Heart left ventricle (tissue), 16 donors: ENCODE results near the gene SULF2. TPM values are rescaled to one million over a fixed set of nuclear protein-coding genes. Genes with fewer than 3 reads are reported as not detected.

Experiments used
- ATAC-seq, 4 donors: fragments of 200-7000 bp; cut with Tn5 transposase; one replicate each; pipeline ENCODE4 v1.9.1; 2020 to 2022; ENCODE audit warnings: moderate library complexity in 4 of 4, mild to moderate bottlenecking in 3 of 4, moderate number of reproducible peaks in 1 of 4
- DNase-seq, 5 donors: peaks; one replicate each; pipeline ENCODE4 v3.0.0-alpha.2; 2020
- H3K27ac ChIP-seq, 12 donors: fragments of 200-600 bp; sonication (generic) in 4 of 12; one replicate each; pipeline versions ENCODE4 v1.5.0 to v1.8.0; 2016 to 2022; ENCODE audit warnings: mild to moderate bottlenecking in 2 of 12
- H3K27me3 ChIP-seq, 9 donors: fragments of 200-600 bp; sonication (generic) in 2 of 9; one replicate each; pipeline versions ENCODE4 v1.5.1 to v1.8.0; 2016 to 2022; ENCODE audit warnings: mild to moderate bottlenecking in 3 of 9
- H3K36me3 ChIP-seq, 9 donors: fragments of 200-600 bp; sonication (generic) in 2 of 9; one replicate each; pipeline versions ENCODE4 v1.5.0 to v1.8.0; 2018 to 2022; ENCODE audit warnings: mild to moderate bottlenecking in 2 of 9
- H3K4me1 ChIP-seq, 12 donors: fragments of 200-600 bp; sonication (generic) in 4 of 12; one replicate each; pipeline versions ENCODE4 v1.5.0 to v1.8.0; 2016 to 2022; ENCODE audit warnings: mild to moderate bottlenecking in 3 of 12
- H3K4me3 ChIP-seq, 12 donors: fragments of 200-600 bp; sonication (generic) in 4 of 12; one replicate each; pipeline versions ENCODE4 v1.5.0 to v1.8.0; 2017 to 2022; ENCODE audit warnings: mild to moderate bottlenecking in 9 of 12, moderate library complexity in 4 of 12
- H3K9me3 ChIP-seq, 12 donors: fragments of 200-600 bp; sonication (generic) in 4 of 12; one replicate each; pipeline versions ENCODE4 v1.5.0 to v1.8.0; 2016 to 2022; ENCODE audit warnings: mild to moderate bottlenecking in 1 of 12
- CTCF ChIP-seq, 12 donors: fragments of 200-600 bp; sonication (generic) in 4 of 12; IDR thresholded peaks; one replicate each; pipeline versions ENCODE4 v1.5.0 to v1.8.0; 2018 to 2022; ENCODE audit warnings: antibody characterized with exemption in 12 of 12, mild to moderate bottlenecking in 5 of 12
- POLR2A ChIP-seq, 2 donors: fragments of 450-650 bp; IDR thresholded peaks; one replicate each; pipeline ENCODE4 v1.6.1; 2017; ENCODE audit warnings: antibody characterized with exemption in 2 of 2, mild to moderate bottlenecking in 2 of 2, moderate library complexity in 2 of 2
- WGBS, 4 donors: extraction: QIAGEN DNeasy Blood & Tissue Kit in 2 of 4; methylation state at CpG; one replicate each; pipeline versions ENCODE4 v1.1.5 to v1.1.7; 2013 to 2018; 5-methylcytosine and 5-hydroxymethylcytosine counted together
- intact Hi-C, 10 donors: fragments of 100-400 bp; cut with DNase I; formaldehyde crosslinking; loops; one replicate each; pipeline versions ENCODE4 v1.11.1 to v1.14.2; 2022
- polyA plus RNA-seq, 2 donors: library from polyadenylated mRNA; stranded (reverse); fragments of 200-250 nt; gene quantifications; one replicate each; pipeline ENCODE4 v1.2.3, GENCODE V29; 2013
- total RNA-seq, 9 donors: library from RNA; depleted of rRNA in 2 of 9; stranded (reverse); fragments of >200 nt in 2 of 9; fragmentation: NEBNext Ultra II Directional in 3 of 9; extraction: Animal tissue kit (Norgen Biotek cat#: 25700) in 3 of 9; gene quantifications; one replicate each; pipeline versions ENCODE4 v1.1.0 to v1.2.4, GENCODE V29; 2016 to 2023
- donor health status: ischemic (EF 13 %, LVEDD 7.1; RV severe dilation, severe dysfunction).
- donor health status: healthy with polysubstance abuse.
- donor health status: DM: no; HTN: yes; CAD: no.
- donor health status: DM: no; HTN: no; CAD: no.
- donor health status: ischemic (EF 25% LVEDD 6.9; RV normal size, moderate dysfunction).
- donor health status: ischemic (EF 25% LVEDD 5.7; RV mildly dilated, moderate dysfunction).
- donor health status: healthy.
- donor health status: DM: yes; HTN: yes; CAD: no.
- donor health status: ischemic (EF 35%, LVEDD 5.7; RV mildly dilated, moderate dysfunction).
- donor health status: nonischemic (EF 11% LVEDD 7.7; RV severe dilation, severe dysfunction).
- donor health status: DM: yes; HTN: yes; CAD: no.
- donor health status: PGD.
- donor health status: ischemic (EF 29% LVEDD 5.4; RV normal size, mild dysfunction).
- donor health status: nonischemic (EF 23%, LVEDD 6.1; RV moderate dilation, normal function).

SULF2 gene
- total and polyA plus RNA-seq, 11 donors: 16.7 to 51.5 (median 28.5) TPM

GRCh38 chr20:47821481-47822100 is 36.3 kb upstream of the SULF2 start:
- Histone ChIP-seq H3K4me3 (no peak overlapping the region), H3K9me3 (no peaks in the 10 kb centered on the region), H3K36me3 (no peaks in the 10 kb centered on the region), H3K27me3 (peaks cover 0 to 54% (median 16%) of the 10 kb centered on the region in 9 donors), H3K27ac (no peak overlapping the region), H3K4me1 (no peaks in the 10 kb centered on the region)
- intact Hi-C loops: loop anchor here in 1 of 10 donors (10.0 kb wide), 1 partner anchor 73 kb away; no protein-coding TSS in a partner anchor
- WGBS, 4 donors: 52 to 63% (median 54%) methylated on average over 13 of the region's 13 CpGs
- TF ChIP-seq POLR2A (IDR thresholded peaks at IDR 0.05): no peak
- no peak for TF ChIP-seq CTCF (IDR thresholded peaks at IDR 0.05)
- no peak for DNase-seq
- no peak for ATAC-seq

- intact Hi-C loops: no loop called here
- no peak overlapping the region for H3K4me3 ChIP-seq
- DNase-seq (no peak), ATAC-seq (no peak)
- no peak for TF ChIP-seq CTCF (IDR thresholded peaks at IDR 0.05)
- no peak for TF ChIP-seq POLR2A (IDR thresholded peaks at IDR 0.05)
- 51 to 60% (median 52%) methylated on average over 14 of the region's 14 CpGs for WGBS, 4 donors
- H3K36me3 ChIP-seq: no peaks in the 10 kb centered on the region
- H3K9me3 ChIP-seq: peaks cover 0 to 10% (median 0%) of the 10 kb centered on the region in 12 donors
- peaks cover 0 to 66% (median 30%) of the 10 kb centered on the region in 9 donors for H3K27me3 ChIP-seq
- no peaks in the 10 kb centered on the region for H3K4me1 ChIP-seq
- H3K27ac ChIP-seq: no peak overlapping the region
Measured at GRCh38 chr20:47818996-47819609, 33.8 kb upstream of the SULF2 start.

DNA sequence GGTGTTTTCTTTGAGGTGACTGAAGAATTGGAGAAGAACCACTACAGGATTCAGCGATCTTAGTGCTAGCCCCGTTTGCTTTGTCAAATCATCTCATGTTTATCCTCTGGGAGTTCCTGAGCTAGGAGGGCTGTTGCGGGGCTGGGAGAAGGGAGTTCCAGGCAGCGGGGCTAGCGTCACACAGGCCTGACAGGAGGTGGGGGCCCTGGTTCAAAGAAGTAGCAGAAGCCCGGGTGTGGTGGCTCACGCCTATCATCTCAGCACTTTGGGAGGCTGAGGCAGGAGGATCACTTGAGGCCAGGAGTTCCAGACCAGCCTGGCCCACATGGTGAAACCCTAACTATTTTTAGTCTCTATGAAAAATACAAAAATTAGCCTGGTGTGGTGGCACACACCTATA is 33.2 kb upstream of the SULF2 start:
- no peaks in the 10 kb centered on the region for H3K36me3 ChIP-seq
- WGBS, 4 donors: 71 to 76% (median 74%) methylated on average over 7 of the region's 7 CpGs
- intact Hi-C loops: no loop called here
- no peak overlapping the region for H3K4me3 ChIP-seq
- H3K27me3 ChIP-seq: peaks cover 0 to 69% (median 36%) of the 10 kb centered on the region in 9 donors
- H3K4me1 ChIP-seq: no peaks in the 10 kb centered on the region
- DNase-seq (no peak), ATAC-seq (no peak)
- no peak for TF ChIP-seq CTCF (IDR thresholded peaks at IDR 0.05)
- TF ChIP-seq POLR2A (IDR thresholded peaks at IDR 0.05): no peak
- H3K27ac ChIP-seq: no peak overlapping the region
- H3K9me3 ChIP-seq: peaks cover 0 to 16% (median 0%) of the 10 kb centered on the region in 12 donors

DNA sequence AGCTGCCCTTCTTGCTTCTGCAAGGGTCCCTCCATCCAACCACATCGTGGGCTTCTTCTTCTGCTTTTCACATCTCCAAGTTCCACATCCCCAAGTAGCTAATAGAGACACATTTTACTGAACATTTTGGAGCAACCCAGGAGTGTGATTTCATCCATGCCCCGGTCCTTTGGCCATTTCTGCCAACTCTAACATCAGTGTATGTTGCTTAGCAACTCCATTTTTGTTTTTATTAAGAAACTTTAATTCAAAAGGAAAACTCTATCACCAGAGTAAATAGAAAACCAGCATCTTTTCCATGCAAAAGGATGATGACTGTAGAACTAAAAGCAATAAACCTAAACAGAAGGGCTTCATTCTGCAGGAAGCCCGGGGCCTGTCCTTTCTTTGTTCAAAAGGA is 32.7 kb upstream of the SULF2 start:
- Histone ChIP-seq H3K36me3 (no peaks in the 10 kb centered on the region), H3K4me1 (no peaks in the 10 kb centered on the region), H3K27me3 (peaks cover 0 to 73% (median 36%) of the 10 kb centered on the region in 9 donors), H3K4me3 (no peak overlapping the region), H3K27ac (no peak overlapping the region), H3K9me3 (peaks cover 0 to 19% (median 0%) of the 10 kb centered on the region in 12 donors)
- no peak for TF ChIP-seq POLR2A (IDR thresholded peaks at IDR 0.05)
- no peak for TF ChIP-seq CTCF (IDR thresholded peaks at IDR 0.05)
- intact Hi-C loops: no loop called here
- no peak for ATAC-seq
- no peak for DNase-seq
- WGBS, 4 donors: 62 to 78% (median 71%) methylated on average over 3 of the region's 3 CpGs
